Mucosa of gallbladder (tissue), 1 donor: ENCODE measurements around the gene RBM6. TPM values are rescaled to one million over a fixed set of nuclear protein-coding genes. Genes with fewer than 3 reads are reported as not detected.

Experiments used
- DNase-seq: peaks from one replicate; pipeline ENCODE4 v3.0.0-alpha.2; 2020; ENCODE audit warnings: low spot score
- total RNA-seq: library from RNA; stranded (reverse); gene quantifications from one replicate; pipeline ENCODE4 v1.2.1, GENCODE V29; 2021
- donor health status: DM: no; HTN: no; CAD: no.

The RBM6 gene
- total RNA-seq, 1 donor from 2014 or later, result 89.2 TPM

DNA sequence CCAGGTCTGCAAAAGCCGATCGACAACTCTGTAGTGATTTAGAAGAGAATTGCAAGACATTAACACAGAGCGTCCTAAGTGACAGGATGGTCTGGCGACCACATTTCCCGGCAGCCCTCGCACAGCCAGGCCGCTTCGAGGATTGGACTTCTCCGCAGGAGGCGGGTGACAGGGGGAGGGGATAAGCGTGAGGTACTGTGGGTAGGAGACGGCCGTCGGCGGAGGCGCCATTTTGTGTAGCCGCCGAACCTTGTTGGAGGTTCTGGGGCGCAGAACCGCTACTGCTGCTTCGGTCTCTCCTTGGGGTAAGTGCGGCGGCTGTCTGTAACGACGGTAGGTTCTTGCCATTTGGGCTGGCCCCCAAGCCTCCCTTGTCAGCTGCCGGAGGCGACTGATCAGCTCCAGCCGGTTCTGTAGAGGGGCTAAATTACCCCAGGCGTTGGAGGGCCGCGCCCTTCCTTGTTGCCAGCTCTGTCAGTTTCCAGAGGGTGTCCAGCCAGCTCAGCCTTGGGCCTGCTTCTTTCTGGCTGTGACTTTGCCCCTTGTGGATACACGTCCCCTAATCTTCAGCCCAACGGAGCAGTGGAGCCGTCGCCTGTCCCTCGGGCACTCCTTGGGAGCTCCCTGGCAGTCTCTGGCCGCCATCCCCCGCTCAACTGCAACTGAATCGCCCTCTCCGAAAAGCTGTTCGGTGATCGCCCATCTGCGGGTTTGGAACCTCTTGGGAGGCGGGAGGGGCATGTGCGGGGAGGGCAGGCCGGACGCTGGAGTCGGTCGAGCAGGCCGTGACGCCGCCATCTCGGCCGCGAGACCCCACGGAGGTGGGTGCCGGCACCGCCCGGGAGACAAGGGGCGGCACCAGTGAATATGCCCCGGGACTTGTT is 149.0 kb downstream of the RBM6 start, which contains the start of gene RBM5:
Gene RBM5 (plus strand): TSS at position 195 of the 884 bp plus-strand sequence. CDS start 1,516 bp downstream, outside the sequence.
- DNase-seq, result peak; percentile 94

- DNase-seq, result no peak
Observed at GRCh38 chr3:50089609-50089945, 149.6 kb downstream of the RBM6 start.

GRCh38 chr3:50090984-50091383 is 151.0 kb downstream of the RBM6 start:
- DNase-seq, result no peak

DNA sequence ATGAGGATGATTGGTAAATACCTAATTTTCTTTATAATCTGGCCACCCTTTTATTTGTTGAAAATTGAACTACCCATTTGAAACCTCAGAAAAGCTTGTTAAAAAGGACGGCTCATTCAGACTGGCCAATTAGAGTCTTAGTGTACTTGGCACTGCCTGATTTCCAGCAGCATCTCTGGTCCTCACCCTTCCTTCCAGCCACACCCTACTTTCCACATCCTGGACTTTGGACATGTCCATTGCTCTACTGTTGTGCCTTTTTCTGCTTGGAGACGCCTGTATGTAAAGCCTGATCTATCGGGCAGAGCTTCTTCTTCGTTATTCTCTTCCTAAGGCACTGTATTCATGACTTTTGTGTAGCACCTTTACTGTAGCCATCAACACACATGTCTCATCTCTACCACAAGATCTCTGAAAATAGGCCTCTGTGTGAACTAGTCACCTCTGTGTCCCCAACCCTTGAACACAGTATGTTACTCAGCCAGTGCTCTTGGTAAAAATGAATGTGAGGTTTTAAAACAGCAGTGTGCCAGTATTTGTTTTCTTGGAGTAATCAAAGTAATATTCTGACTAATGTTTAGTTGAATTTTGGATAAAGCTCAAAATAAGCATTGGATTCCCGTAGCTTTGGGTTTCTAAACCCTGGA is 155.5 kb downstream of the RBM6 start:
- peak; percentile 37 for DNase-seq

- DNase-seq, result no peak
Observed at GRCh38 chr3:50100386-50100785, 160.4 kb downstream of the RBM6 start.

- no peak for DNase-seq
Observed at GRCh38 chr3:50100956-50101845, 161.3 kb downstream of the RBM6 start.

GRCh38 chr3:50102558-50102957 is 162.6 kb downstream of the RBM6 start:
- no peak for DNase-seq

DNA sequence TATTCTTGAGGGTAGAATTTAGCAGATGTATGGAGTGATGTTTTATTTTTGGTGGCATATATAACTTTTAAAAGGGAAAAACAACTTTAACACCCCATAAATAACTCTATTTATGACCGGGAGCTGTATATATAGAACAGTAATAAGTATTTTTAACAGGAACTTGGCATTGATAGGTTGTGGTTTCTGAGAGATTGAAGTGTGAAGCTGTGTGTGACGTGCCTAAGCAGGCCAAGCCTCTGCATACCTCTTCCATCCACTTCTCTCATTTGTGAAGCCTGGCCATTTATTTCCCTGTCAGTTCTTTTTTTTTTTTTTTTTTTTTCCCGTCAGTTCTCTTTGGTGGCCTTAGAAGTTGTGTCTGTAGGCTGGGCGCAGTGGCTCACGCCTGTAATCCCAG is 171.8 kb downstream of the RBM6 start:
- DNase-seq, result no peak

- DNase-seq, result no peak
Observed at GRCh38 chr3:50112462-50112861, 172.5 kb downstream of the RBM6 start.

- DNase-seq, result no peak
Observed at GRCh38 chr3:50117120-50117519, 177.2 kb downstream of the RBM6 start.

DNA sequence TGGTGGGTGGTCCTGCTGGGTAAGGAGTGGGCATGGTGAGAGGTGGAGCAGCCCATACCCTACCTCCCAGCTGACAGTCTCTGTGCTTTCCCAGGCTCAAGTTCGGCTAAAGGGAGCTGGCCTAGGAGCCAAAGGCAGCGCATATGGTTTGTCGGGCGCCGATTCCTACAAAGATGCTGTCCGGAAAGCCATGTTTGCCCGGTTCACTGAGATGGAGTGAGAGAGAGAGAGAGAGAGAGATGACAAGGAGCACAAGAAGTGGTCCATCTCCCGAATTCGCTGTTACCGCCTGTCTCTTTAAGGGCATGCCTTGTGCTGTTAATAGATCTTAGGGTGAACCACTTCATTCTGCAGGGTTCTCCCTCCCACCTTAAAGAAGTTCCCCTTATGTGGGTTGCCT is 178.3 kb downstream of the RBM6 start:
- no peak for DNase-seq

DNA sequence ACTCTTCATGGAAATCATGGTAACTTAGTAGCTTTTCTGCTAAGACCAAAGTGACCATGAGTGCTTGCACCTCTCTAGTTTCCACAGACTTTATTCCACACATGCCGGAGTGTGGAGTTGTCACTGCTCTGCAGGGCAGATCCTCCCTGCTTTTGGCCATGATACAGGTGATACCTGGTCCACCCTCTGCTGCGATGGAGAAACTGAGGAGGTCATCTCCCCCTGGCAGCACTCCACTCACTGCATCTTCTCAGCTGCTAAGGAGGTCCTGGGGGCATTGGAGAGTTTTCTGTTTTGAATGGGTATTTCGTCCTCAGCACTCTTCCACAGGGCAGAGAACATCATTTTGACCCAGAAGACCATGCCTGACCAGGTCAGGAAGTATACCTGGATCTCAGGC is 179.8 kb downstream of the RBM6 start:
- DNase-seq, result no peak

DNA sequence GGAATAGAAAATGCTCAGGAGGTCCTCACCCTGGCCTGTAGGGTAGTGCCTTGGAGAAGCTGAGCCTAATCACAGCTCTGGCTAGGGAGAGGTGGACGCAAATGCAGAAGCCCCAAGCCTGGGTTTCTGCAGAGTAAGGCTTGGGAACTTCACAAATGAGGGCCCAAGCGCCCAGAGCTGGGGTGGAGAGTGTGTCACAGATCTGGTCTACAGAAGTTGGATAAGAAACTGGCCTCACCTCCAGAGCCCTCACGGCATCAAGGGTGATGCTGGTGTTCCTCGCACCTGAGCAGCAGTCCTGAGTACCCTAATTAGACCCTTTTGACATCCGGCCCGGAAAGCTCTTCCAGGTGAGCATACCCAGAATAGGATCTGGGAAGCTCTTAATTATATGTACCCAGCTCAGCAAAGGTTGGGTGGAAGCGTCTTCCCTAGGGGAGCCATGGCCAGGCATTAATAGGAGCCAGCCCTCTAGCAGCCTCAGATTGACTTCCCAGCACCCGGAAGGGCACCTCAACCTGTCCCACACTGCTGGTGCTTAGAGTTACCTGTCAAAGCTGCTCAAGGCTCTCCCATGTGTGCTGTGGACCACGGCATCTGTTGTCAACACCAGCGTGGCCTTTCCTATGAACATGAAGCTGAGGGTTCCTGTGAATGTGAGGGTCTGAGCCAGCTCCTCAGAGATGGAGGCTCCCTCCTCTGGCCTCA is 180.6 kb downstream of the RBM6 start:
- DNase-seq, result no peak

- peak; percentile 78 for DNase-seq
Observed at GRCh38 chr3:50121072-50122032, 181.4 kb downstream of the RBM6 start.

GRCh38 chr3:50122071-50122470 is 182.1 kb downstream of the RBM6 start:
- no peak for DNase-seq

- no peak for DNase-seq
Observed at GRCh38 chr3:50122661-50123391, 182.9 kb downstream of the RBM6 start.

- DNase-seq, result no peak
Observed at GRCh38 chr3:50123394-50124051, 183.6 kb downstream of the RBM6 start.

DNA sequence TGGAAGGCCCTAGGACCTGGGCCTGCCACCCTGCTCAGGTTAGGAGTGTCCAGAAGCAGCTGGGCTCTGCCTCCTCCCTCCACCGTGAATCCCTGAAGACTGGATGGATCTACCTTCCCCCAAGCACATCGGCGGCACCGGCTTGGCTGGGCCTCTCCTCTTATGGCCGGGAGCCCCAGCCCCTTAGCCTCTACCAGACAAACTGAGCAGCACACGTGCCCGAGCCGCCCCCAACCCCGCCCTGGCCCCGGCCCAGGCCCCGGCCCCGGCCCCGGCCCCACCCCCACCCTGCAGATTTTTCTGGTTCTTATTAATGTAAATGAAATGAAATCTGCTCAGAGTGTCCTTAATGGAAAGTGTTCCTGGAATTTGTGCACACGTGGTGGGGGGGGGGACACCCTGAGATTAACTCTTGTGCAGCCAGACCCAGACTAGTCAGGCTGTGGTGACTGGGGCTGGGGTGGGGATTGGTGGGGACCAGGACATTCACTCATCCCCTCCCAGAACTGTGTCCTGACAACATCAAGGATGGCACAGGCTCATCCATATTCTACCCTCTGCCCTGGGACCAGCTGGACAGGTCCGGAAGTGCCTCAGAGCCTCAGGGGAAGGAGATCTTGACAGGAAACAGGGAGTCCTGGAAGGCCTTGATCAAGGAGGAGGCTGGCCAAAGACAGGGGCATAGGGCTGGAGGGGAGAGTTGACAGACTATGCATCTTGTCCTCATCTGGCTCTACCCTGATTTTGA is 184.3 kb downstream of the RBM6 start:
- DNase-seq, result no peak
